HEK293 (cell line): Measurements from ENCODE around the gene CCNG1.

Experiments used
- CTCF ChIA-PET: fragments of 350-600 bp; formaldehyde crosslinking; extraction: SDS; loops from one replicate; lab custom pipeline; 2021; ENCODE audit warnings: antibody characterized with exemption; lab: Yijun Ruan, JAX
- POLR2A ChIA-PET: fragments of 300-600 bp; formaldehyde crosslinking; extraction: SDS; loops from one replicate; lab custom pipeline; 2020; ENCODE audit warnings: antibody characterized with exemption, inconsistent platforms; lab: Yijun Ruan, JAX
- H3K27ac ChIP-seq: fragments of 200-500 bp; sonication (Bioruptor generic); 2 replicates; pipeline ENCODE4 v1.5.1; 2014; ENCODE audit warnings: low read depth, low read length, control low read depth, inconsistent platforms; ENCODE audit errors: extremely low read depth
- H3K36me3 ChIP-seq, 2 experiments: fragments of 200-500 bp in 1 of 2; sonication (Bioruptor generic) in 1 of 2; 1 replicate in 1 of 2; 2 replicates in 1 of 2; pipeline ENCODE4 v1.5.1; 2014 to 2017; ENCODE audit warnings: inconsistent platforms in 2 of 2, low read length in 2 of 2; ENCODE audit not compliant: control insufficient read depth in 2 of 2, insufficient read depth in 1 of 2
- H3K4me1 ChIP-seq: fragments of 200-500 bp; sonication (Bioruptor generic); 2 replicates; pipeline ENCODE4 v1.5.1; 2014; ENCODE audit warnings: mild to moderate bottlenecking, low read length, inconsistent platforms; ENCODE audit not compliant: control insufficient read depth, insufficient read depth
- H3K4me3 ChIP-seq: 2 replicates; pipeline ENCODE4 v1.5.1; 2011; ENCODE audit warnings: low read depth, mild to moderate bottlenecking, control low read depth, low read length, moderate library complexity
- H3K9me3 ChIP-seq: fragments of 200-500 bp; sonication (Bioruptor generic); 2 replicates; pipeline ENCODE4 v1.5.1; 2014; ENCODE audit warnings: low read depth, low read length, inconsistent platforms; ENCODE audit not compliant: control insufficient read depth, insufficient read depth
- GLI4 ChIP-seq: fragments of 450-650 bp; formaldehyde crosslinking; IDR thresholded peaks from 2 replicates; pipeline ENCODE4 v1.5.1; 2016; ENCODE audit warnings: missing biosample characterization, missing genetic modification characterization
- GLIS2 ChIP-seq: fragments of 450-650 bp; formaldehyde crosslinking; IDR thresholded peaks from 2 replicates; pipeline ENCODE4 v1.5.1; 2016; ENCODE audit warnings: missing biosample characterization, missing genetic modification characterization
- IKZF3 ChIP-seq: fragments of 450-650 bp; IDR thresholded peaks from 2 replicates; pipeline ENCODE4 v1.5.0; 2018; ENCODE audit warnings: missing biosample characterization, mild to moderate bottlenecking, missing genetic modification characterization, moderate library complexity
- KLF1 ChIP-seq: fragments of 450-650 bp; formaldehyde crosslinking; IDR thresholded peaks from 2 replicates; pipeline ENCODE4 v1.5.1; 2016; ENCODE audit warnings: missing biosample characterization, missing genetic modification characterization
- KLF16 ChIP-seq: fragments of 450-650 bp; formaldehyde crosslinking; IDR thresholded peaks from 2 replicates; pipeline ENCODE4 v1.5.1; 2017; ENCODE audit warnings: missing biosample characterization, missing genetic modification characterization
- MEIS1 ChIP-seq: sonication (generic); formaldehyde crosslinking; IDR thresholded peaks from 2 replicates; pipeline ENCODE4 v1.8.1; 2022; ENCODE audit warnings: missing genetic modification reagents, mild to moderate bottlenecking, borderline replicate concordance
- MZF1 ChIP-seq: fragments of 450-650 bp; formaldehyde crosslinking; IDR thresholded peaks from 2 replicates; pipeline ENCODE4 v1.5.1; 2017; ENCODE audit warnings: missing biosample characterization, missing genetic modification characterization, borderline replicate concordance
- TRIM28 ChIP-seq: IDR thresholded peaks from 2 replicates; pipeline ENCODE4 v1.6.1; 2011; ENCODE audit warnings: low read length, control low read depth, borderline replicate concordance
- ZBTB17 ChIP-seq: fragments of 450-650 bp; formaldehyde crosslinking; IDR thresholded peaks from 2 replicates; pipeline ENCODE4 v1.5.1; 2016; ENCODE audit warnings: missing biosample characterization, missing genetic modification characterization
- ZBTB7A ChIP-seq: fragments of 450-650 bp; formaldehyde crosslinking; IDR thresholded peaks from 2 replicates; pipeline ENCODE4 v1.5.1; 2016; ENCODE audit warnings: low read depth, missing biosample characterization, missing genetic modification characterization
- ZFP41 ChIP-seq: fragments of 450-650 bp; formaldehyde crosslinking; IDR thresholded peaks from 2 replicates; pipeline ENCODE4 v1.5.1; 2016; ENCODE audit warnings: missing biosample characterization, missing genetic modification characterization, borderline replicate concordance
- ZNF146 ChIP-seq: fragments of 450-650 bp; formaldehyde crosslinking; IDR thresholded peaks from 2 replicates; pipeline ENCODE4 v1.5.1; 2016; ENCODE audit warnings: missing biosample characterization, missing genetic modification characterization
- ZNF184 ChIP-seq: fragments of 450-650 bp; IDR thresholded peaks from 2 replicates; pipeline ENCODE4 v1.5.1; 2018; ENCODE audit warnings: missing biosample characterization, mild to moderate bottlenecking, missing genetic modification characterization
- ZNF214 ChIP-seq: fragments of 450-650 bp; formaldehyde crosslinking; IDR thresholded peaks from 2 replicates; pipeline ENCODE4 v1.5.1; 2017; ENCODE audit warnings: missing biosample characterization, mild to moderate bottlenecking, missing genetic modification characterization, borderline replicate concordance
- ZNF335 ChIP-seq: fragments of 450-650 bp; formaldehyde crosslinking; conservative IDR thresholded peaks from 2 replicates; pipeline ENCODE4 v1.5.1; 2016; ENCODE audit warnings: missing biosample characterization, missing genetic modification characterization
- ZNF350 ChIP-seq: fragments of 450-650 bp; formaldehyde crosslinking; IDR thresholded peaks from 2 replicates; pipeline ENCODE4 v1.5.0; 2017; ENCODE audit warnings: missing biosample characterization, mild to moderate bottlenecking, missing genetic modification characterization
- ZNF354C ChIP-seq: fragments of 450-650 bp; formaldehyde crosslinking; IDR thresholded peaks from 2 replicates; pipeline ENCODE4 v1.5.1; 2016; ENCODE audit warnings: missing biosample characterization, missing genetic modification characterization, low read depth, borderline replicate concordance
- ZNF37A ChIP-seq: fragments of 450-650 bp; IDR thresholded peaks from 2 replicates; pipeline ENCODE4 v1.5.1; 2018; ENCODE audit warnings: missing biosample characterization, missing genetic modification characterization
- ZNF548 ChIP-seq: fragments of 450-650 bp; formaldehyde crosslinking; IDR thresholded peaks from 2 replicates; pipeline ENCODE4 v1.5.1; 2016; ENCODE audit warnings: missing biosample characterization, missing genetic modification characterization
- ZNF747 ChIP-seq: fragments of 450-650 bp; formaldehyde crosslinking; IDR thresholded peaks from 2 replicates; pipeline ENCODE4 v1.5.1; 2016; ENCODE audit warnings: missing biosample characterization, missing genetic modification characterization
- ZNF768 ChIP-seq: fragments of 450-650 bp; formaldehyde crosslinking; IDR thresholded peaks from 2 replicates; pipeline ENCODE4 v1.5.1; 2018; ENCODE audit warnings: missing biosample characterization, mild to moderate bottlenecking, missing genetic modification characterization
- ZNF776 ChIP-seq: fragments of 450-650 bp; formaldehyde crosslinking; IDR thresholded peaks from 2 replicates; pipeline ENCODE4 v1.5.0; 2017; ENCODE audit warnings: missing biosample characterization, missing genetic modification characterization, borderline replicate concordance
- TF ChIP-seq, protein P1 (sequence below): fragments of 450-650 bp; formaldehyde crosslinking; IDR thresholded peaks from 2 replicates; pipeline ENCODE4 v1.5.1; 2017; ENCODE audit warnings: missing biosample characterization, missing genetic modification characterization
- TF ChIP-seq, protein P2 (sequence below): fragments of 450-650 bp; formaldehyde crosslinking; IDR thresholded peaks from 2 replicates; pipeline ENCODE4 v1.5.1; 2016; ENCODE audit warnings: missing biosample characterization, missing genetic modification characterization
- TF ChIP-seq, protein P3 (sequence below): fragments of 450-650 bp; formaldehyde crosslinking; IDR thresholded peaks from 2 replicates; pipeline ENCODE4 v1.5.1; 2016; ENCODE audit warnings: missing biosample characterization, missing genetic modification characterization
- TF ChIP-seq, protein P4 (sequence below): fragments of 450-650 bp; formaldehyde crosslinking; IDR thresholded peaks from 2 replicates; pipeline ENCODE4 v1.5.1; 2016; ENCODE audit warnings: missing biosample characterization, missing genetic modification characterization
- TF ChIP-seq, protein P5 (sequence below): fragments of 450-650 bp; formaldehyde crosslinking; IDR thresholded peaks from 2 replicates; pipeline ENCODE4 v1.5.1; 2016; ENCODE audit warnings: missing biosample characterization, missing genetic modification characterization

Gene CCNG1

DNA sequence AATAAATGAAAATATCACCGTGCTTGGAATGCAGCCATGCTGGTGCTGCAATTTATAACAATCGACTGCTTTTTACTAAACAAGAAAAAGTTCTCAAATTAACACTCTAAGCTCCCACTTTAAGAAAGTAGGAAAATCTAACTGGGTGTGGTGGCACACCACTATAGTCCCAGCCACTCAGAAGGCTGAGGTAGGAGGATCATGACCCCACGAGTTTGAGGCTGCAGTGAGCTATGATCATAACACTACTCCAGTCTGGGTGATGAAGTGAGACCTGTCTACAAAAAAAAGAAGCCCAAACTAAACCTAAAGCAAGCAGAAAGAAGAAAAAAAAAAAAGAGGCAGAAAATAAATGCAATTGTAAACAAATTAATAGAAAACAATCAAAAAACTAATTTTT lies 10.5 kb downstream of the CCNG1 start (continued):
- TF ChIP-seq, protein P1, sequence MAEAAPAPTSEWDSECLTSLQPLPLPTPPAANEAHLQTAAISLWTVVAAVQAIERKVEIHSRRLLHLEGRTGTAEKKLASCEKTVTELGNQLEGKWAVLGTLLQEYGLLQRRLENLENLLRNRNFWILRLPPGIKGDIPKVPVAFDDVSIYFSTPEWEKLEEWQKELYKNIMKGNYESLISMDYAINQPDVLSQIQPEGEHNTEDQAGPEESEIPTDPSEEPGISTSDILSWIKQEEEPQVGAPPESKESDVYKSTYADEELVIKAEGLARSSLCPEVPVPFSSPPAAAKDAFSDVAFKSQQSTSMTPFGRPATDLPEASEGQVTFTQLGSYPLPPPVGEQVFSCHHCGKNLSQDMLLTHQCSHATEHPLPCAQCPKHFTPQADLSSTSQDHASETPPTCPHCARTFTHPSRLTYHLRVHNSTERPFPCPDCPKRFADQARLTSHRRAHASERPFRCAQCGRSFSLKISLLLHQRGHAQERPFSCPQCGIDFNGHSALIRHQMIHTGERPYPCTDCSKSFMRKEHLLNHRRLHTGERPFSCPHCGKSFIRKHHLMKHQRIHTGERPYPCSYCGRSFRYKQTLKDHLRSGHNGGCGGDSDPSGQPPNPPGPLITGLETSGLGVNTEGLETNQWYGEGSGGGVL = no peak
- TF ChIP-seq ZNF354C (no peak), ZNF335 (tag by site-specific recombination) (no peak), ZFP41 (no peak), ZNF747 (no peak)
- TF ChIP-seq, protein P2, sequence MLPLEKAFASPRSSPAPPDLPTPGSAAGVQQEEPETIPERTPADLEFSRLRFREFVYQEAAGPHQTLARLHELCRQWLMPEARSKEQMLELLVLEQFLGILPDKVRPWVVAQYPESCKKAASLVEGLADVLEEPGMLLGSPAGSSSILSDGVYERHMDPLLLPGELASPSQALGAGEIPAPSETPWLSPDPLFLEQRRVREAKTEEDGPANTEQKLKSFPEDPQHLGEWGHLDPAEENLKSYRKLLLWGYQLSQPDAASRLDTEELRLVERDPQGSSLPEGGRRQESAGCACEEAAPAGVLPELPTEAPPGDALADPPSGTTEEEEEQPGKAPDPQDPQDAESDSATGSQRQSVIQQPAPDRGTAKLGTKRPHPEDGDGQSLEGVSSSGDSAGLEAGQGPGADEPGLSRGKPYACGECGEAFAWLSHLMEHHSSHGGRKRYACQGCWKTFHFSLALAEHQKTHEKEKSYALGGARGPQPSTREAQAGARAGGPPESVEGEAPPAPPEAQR (tag by site-specific recombination) = no peak
- TF ChIP-seq, all 188 proteins: peak for 0

DNA sequence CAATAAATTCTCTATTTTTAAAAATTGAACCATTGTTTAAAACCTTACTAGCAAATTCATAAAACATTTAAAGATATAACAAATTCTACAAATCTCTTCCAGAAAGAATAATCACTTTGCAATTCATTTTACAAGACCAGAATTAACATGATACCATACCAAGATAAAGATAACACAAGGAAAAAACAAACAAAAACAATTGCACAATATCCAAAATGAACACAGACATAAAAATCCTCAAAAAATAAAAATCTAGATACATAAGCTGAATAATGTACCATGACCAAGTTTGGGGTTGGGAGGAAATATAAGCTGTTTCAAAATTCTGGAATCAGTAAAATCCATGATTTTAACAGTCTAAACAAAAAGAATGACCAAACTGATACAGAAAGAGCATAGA lies 11.1 kb downstream of the CCNG1 start:
- Histone ChIP-seq H3K4me3 (no peak overlapping the region), H3K27ac (no peak overlapping the region), H3K9me3 (no peaks in the 10 kb centered on the region), H3K4me1 (no peaks in the 10 kb centered on the region), H3K36me3 (peaks cover 69 to 79% of the 10 kb centered on the region in 2 experiments)
- TF ChIP-seq ZNF37A (no peak), MZF1 (tag by site-specific recombination) (no peak), ZNF776 (tag by site-specific recombination) (no peak), ZNF768 (tag by site-specific recombination) (no peak), KLF1 (tag by site-specific recombination) (no peak), IKZF3 (no peak), ZNF184 (tag by site-specific recombination) (no peak)
- TF ChIP-seq, protein P3, sequence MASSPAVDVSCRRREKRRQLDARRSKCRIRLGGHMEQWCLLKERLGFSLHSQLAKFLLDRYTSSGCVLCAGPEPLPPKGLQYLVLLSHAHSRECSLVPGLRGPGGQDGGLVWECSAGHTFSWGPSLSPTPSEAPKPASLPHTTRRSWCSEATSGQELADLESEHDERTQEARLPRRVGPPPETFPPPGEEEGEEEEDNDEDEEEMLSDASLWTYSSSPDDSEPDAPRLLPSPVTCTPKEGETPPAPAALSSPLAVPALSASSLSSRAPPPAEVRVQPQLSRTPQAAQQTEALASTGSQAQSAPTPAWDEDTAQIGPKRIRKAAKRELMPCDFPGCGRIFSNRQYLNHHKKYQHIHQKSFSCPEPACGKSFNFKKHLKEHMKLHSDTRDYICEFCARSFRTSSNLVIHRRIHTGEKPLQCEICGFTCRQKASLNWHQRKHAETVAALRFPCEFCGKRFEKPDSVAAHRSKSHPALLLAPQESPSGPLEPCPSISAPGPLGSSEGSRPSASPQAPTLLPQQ = no peak
- TF ChIP-seq, protein P4, sequence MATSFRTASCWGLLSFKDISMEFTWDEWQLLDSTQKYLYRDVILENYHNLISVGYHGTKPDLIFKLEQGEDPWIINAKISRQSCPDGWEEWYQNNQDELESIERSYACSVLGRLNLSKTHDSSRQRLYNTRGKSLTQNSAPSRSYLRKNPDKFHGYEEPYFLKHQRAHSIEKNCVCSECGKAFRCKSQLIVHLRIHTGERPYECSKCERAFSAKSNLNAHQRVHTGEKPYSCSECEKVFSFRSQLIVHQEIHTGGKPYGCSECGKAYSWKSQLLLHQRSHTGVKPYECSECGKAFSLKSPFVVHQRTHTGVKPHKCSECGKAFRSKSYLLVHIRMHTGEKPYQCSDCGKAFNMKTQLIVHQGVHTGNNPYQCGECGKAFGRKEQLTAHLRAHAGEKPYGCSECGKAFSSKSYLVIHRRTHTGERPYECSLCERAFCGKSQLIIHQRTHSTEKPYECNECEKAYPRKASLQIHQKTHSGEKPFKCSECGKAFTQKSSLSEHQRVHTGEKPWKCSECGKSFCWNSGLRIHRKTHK (tag by site-specific recombination) = no peak
- ChIA-PET POLR2A (interaction anchor here (1.0 to 1.8 kb wide), 3 partner anchors 10 to 13 kb away, joined by 3 to 16 read pairs (median 5); partner anchors contain the start of genes CCNG1, HMMR and NUDCD2), CTCF (interaction anchor here (0.6 kb wide), 1 partner anchor 80 kb away, joined by 5 read pairs; no protein-coding TSS in a partner anchor)

DNA sequence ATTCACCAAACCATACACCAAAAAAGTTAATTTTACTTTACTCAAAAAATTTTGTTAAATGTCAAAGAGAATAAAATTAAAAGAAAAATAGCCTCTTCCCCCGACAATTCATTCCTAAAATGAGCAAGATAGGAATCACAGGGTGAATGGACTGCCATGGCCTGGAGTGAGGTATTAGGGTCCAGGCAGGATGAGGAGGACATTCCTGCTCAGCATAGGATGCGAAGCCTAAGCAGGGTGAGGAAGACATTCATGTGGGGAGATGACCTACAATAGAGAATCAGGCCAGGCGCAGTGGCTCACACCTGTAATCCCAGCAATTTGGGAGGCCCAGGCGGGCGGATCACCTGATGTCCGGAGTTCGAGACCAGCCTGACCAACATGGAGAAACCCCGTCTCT lies 14.1 kb downstream of the CCNG1 start:
- POLR2A ChIA-PET = interaction anchor here (2.3 to 2.4 kb wide), 2 partner anchors 9 to 14 kb away, joined by 9 to 14 read pairs; partner anchors contain the start of genes CCNG1, HMMR and NUDCD2
- no peak overlapping the region for H3K27ac ChIP-seq
- H3K4me1 ChIP-seq = no peaks in the 10 kb centered on the region
- no peak overlapping the region for H3K4me3 ChIP-seq
- H3K36me3 ChIP-seq = peaks cover 68 to 78% of the 10 kb centered on the region in 2 experiments
- no peaks in the 10 kb centered on the region for H3K9me3 ChIP-seq
- CTCF ChIA-PET = interaction anchor here (1.1 kb wide), 1 partner anchor 9 kb away, joined by 3 read pairs; the partner anchor contains the start of genes HMMR and NUDCD2
- TF ChIP-seq ZNF214 (tag by site-specific recombination) = no peak
- TF ChIP-seq ZBTB7A (tag by site-specific recombination) = no peak
- no peak for TF ChIP-seq GLIS2
- TF ChIP-seq ZNF548 (tag by site-specific recombination) = no peak
- no peak for TF ChIP-seq GLI4 (tag by site-specific recombination)
- no peak for TF ChIP-seq KLF16 (tag by site-specific recombination)
- TF ChIP-seq, protein P5, sequence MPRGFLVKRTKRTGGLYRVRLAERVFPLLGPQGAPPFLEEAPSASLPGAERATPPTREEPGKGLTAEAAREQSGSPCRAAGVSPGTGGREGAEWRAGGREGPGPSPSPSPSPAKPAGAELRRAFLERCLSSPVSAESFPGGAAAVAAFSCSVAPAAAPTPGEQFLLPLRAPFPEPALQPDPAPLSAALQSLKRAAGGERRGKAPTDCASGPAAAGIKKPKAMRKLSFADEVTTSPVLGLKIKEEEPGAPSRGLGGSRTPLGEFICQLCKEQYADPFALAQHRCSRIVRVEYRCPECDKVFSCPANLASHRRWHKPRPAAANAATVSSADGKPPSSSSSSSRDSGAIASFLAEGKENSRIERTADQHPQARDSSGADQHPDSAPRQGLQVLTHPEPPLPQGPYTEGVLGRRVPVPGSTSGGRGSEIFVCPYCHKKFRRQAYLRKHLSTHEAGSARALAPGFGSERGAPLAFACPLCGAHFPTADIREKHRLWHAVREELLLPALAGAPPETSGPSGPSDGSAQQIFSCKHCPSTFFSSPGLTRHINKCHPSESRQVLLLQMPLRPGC (tag by site-specific recombination) = no peak
- TF ChIP-seq MEIS1 = no peak
- no peak for TF ChIP-seq ZNF146 (tag by site-specific recombination)
- TF ChIP-seq ZNF350 = no peak
- TF ChIP-seq ZBTB17 (tag by site-specific recombination) = no peak
- no peak for TF ChIP-seq TRIM28
- TF ChIP-seq, all 188 proteins: peak for 0
